Stimulated activated CD4-positive, alpha-beta T cell treated with anti-CD3 and anti-CD28 coated beads, Interleukin-12 subunit alpha, Interleukin-12 subunit beta, amount 100 ng/mL, for 4 hours (primary cell): ENCODE results near the gene MROH7.

Experiments used
- DNase-seq: peaks from one replicate; pipeline ENCODE4 v3.0.0-alpha.2; 2020

Gene MROH7

DNA sequence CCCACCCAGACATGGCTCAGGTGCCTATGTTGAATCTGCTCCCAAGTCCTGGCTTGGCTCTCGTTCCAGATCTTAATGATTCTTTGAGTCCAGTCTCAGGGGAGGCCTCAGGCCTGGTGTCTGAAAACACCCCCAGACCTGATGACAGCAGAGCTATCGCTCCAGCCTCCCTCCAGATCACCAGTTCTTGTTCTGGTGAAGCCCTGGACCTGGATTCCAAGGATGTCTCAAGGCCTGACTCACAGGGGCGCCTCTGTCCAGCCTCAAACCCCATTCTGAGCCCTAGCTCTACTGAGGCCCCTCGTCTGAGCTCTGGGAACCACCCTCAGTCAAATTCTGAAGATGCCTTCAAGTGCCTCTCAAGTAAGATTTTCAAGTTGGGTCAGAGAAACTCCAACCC, 11.4 kb downstream of the MROH7 start:
- DNase-seq, result no peak

DNA sequence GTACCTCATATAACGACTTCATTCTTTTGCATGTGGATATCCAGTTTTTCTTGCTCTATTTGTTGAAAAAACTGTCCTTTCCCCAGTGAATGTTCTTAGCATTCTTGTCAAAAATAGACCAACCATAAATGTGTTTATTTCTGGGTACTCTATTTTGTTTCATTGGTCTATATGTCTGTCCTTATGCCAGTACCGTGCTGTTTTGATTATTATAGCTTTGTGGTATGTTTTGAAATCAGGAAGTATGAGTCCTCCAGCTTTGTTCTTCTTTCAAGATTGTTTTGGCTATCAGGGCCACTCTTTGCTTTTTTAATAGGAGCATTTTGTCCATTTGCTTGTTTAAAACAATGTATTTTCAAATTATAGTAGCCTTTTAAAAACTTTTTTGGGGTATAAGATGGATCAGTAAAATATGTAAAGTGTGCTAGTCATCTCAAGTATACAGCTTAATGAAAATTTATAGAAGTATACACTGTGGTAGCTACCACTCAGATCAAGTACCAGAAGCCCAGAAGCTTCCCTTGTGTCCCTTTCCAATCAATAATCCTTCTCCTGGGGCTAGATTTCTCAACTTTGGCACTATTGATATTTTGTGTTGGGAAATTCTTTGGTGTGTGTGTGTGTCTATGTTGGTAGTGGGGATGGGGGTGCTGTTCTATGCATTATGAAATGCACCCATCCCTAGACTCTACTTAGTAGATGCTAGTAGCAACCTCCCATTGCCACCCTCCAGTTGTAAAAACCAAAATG, 16.8 kb downstream of the MROH7 start:
- DNase-seq, result no peak

DNA sequence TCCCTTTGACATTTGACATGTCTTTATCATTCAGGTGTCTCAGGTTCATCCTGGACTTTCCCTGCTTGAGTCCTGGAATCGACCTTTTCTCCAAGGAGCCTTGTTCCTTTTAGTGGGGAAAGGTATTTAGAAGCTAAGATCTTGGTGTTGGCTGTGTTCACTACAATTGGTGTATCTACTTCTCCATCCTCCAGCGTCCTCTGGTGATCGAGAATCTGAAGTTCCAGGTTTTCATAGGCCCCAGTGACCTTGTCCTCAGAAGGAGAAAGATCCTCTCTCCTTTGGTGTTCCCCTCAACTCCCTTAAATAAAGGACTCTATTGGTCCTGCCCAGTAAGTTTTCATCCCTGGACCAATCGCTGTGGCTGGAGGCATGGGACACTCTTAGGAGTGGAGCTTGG, 22.1 kb downstream of the MROH7 start:
- DNase-seq, result no peak

DNA sequence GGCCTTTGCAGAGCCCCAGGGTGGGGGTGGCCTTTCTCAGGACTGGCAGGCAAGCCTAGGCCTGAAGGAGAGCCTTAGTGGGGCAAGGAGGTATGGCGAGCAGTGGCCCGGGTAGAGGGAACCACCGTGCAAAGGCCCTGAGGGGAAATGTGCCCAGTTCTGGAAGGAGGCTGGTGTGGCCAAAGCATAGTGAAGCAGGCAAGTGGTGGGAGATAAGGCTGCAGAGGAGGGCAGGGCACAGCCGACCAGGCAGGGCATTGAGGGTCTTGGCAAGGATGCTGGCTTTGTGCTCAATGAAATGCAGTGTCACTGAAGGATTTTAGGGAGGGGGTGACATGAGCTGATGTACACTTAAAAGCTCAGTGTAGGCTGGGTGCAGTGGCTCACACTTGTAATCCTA, 22.8 kb downstream of the MROH7 start:
- no peak for DNase-seq

DNA sequence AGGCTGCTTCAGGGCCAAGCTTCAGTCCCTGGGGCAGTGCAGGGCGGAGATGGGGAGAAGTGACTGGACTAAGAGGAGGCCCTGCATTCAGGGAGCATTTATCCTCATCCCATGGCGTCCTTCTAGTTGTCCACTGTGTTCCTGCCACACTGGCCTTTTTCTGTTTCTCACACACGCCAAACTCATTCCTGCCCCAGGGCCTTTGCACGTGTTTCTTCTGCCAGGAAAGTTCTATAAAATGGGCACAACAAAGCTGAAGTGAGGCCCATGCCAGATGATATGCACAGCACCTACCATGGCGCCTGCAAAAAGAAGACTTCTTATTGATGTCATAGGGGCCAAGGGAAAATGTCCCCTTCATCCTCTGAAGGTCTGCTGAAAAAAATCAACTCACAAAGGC, 24.3 kb downstream of the MROH7 start:
- no peak for DNase-seq

DNA sequence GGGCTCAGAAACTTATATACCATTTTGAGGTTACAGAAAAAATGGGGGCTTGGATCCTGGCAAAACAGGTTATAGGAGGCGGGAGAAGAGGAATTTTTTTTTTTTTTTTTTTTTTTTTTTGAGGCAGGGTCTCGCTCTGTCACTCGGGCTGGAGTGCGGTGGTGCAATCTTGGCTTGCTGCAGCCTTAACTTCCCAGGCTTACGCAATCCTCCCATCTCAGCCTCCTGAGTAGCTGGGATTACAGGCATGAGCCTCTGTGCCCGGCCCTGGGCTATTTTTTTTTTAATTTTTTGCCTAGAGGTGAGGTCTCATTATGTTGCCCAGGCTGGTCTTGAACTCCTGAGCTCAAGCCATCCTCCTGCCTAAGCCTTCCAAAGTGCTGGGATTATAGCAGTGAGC, 24.7 kb downstream of the MROH7 start:
- no peak for DNase-seq

DNA sequence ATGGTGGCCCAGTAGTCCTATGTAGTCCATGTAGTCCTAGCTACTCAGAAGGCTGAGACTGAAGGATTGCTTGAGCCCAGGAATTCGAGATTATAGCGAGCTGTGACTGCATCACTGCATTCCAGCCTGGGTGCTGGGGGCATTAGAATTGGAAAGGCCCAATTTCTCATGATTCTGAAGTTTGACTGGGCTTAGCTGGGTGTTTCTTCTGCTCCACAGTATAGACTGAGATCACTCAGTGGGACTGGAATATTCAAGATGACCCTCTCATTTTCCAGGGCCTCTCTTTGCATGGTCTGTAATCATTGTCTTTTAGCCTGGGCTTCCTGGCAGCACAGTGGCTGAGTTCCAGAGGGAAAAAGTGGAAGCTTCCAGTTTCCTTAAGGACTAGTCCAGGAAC, 26.2 kb downstream of the MROH7 start:
- DNase-seq, result no peak

DNA sequence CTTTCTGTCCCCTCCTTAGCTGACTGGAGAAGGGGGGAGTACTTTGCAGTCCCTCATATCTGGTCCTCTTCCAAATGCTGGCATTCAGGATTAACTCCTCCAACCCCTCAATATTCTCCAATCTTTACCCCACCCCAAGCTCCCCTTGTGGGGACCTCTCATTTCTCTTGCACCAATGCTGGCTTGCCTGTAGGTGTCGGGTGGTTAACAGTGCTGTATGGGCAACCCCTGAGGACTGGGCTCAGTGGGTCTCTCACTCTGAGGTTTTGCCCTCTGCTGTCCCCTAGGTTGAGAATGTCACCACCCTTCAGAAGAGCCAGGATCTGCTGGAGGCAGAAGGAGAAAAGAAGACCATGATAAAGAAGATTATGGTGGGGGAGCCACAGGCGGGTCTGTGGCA, 27.0 kb downstream of the MROH7 start:
- no peak for DNase-seq

DNA sequence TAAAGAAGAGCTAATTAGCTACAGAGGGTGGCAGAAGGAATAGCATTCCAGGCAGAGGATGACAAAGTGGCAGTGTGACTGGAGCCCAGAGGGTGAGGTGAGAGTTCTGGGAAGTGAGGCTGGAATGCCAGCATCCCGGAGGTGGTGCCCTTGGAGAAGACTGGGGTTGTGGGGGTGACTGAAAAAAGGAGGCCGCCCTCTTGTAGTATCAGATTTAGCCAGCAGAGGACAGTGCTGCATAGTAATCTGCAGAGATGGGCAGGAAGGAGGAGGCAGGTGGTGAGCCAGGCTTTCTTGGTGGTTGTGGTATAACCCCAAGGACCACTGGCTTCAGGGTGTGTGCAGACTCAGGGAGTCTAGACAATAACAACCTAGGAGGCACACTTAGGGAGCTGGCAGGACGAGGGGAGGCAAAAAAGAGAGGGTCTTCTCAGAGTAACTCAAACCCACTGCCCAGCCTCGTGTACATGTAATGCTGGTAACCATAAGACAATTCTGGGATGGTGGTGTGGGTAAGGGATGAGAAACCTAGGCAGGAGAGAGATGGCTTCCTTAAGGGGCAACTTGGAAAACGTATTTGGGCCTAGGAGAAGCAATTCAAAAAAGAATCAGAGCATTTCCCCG, 30.5 kb downstream of the MROH7 start:
- peak; percentile 56 for DNase-seq

DNA sequence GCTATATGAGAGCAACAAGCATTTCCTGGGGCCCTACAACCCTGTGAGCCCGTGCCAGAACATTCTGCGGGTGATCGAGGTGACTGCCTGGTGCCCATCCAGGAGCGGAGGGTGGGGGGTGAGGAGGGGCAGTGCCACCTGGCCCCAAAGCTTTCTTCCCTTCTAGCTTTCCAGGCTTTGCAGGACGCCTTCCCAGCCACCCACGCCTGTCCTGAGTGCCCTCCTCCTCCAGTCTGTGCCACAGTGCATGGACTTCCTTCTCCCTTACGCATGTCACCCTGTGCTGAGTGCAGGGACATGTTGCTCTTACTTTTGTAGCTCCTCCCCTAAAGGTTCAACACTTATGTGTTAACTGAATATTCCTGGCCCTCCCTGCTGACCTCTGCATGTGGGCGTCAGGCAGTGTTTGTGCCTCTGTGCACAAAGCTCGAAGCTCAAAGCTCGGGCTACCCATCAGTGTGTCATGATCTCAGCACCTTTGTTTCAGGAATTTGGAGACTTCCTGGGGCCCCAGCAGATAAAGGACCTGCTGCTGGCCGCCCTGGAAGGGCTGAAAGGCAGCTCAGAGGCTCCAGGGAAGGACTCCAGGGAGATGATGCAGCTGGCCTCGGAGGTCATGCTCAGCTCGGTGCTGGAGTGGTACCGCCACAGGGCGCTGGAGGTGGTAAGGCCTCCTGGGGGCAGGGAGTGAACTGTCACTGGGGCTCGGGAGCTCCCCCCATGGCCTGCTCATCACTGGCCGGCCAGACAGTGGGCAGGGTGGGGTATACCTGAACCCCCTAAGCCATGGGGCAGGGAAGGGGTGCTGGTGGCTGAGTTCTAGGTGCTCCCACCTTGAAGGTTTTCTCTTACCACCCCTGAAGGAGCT, 37.4 kb downstream of the MROH7 start:
- DNase-seq, result no peak

DNA sequence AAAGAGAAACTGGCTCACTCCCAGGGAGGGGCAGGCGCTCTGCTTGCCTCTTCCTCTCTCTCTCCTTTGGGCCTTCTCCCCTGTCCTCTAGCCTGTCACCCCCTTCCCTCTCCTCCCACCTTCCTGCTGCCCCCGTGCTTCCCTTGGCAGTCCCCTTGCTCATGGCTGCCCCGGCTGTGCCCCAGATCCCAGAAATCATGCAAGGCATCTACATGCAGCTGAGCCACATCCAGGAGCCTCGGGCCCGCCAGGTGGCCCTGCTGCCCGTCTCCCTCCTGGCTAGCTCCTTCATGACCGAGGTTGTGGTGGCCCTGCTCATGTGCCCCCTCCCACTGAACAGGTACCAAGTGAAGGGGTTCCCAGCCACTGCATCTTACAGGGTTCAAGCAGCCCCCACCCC, 38.1 kb downstream of the MROH7 start:
- DNase-seq, result no peak

DNA sequence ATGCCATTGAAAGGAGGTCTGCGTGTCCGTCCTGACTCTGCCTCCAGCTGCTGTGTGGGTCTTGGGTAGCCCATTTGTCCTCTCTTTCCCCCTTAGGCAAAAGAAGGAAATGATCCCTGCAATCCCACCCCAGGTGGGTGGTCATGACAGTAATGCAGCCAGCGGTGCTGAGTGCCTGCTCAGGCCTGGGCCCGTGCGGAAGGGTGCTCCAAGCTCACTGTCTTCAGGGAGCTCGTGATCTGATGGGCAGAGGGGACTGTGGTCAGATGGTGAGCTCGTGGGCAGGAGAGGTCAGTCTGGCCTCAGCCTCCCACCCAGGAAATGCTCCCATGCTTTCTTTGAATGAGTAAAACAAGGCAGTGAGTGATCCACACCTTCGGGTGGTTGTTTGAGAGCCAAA, 38.8 kb downstream of the MROH7 start:
- DNase-seq, result no peak

DNA sequence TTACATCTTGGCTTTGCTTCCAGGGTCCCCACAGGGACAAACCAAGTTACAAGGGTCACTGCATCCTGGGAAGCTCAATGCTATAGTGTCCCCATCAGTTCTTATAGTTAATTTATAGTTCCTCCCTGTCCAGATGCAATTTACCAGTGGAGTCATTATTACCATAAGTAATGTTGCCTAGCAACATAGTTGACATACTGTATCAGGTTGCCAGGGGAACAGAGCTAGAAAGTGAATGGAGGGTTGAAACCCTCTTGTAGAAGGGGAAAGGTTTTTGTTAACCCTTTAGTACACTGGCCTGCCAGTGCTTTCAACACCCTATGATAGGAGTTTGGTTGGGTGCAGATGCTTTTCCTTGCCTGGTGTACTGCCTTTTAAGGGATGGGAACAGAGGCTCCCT, 39.8 kb downstream of the MROH7 start:
- DNase-seq, result no peak

DNA sequence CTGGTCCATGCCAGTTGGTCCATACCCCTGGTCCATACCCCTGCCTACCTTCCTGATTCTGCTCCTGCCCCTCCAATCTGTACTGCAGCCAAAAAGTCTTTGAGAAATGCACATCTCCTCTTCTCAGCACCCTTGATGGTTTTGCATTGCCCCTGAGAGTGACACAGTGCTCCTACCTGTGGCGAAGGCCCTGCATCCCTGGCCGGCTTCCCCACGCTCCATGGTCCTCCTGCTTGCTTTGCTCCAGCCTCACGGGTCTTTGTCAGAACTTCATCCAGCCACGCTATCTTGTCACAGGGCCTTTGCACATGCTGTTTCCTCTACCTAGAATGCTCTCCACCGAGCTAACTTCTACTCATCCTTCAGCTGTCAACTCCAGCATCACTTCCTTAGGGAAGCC, 41.9 kb downstream of the MROH7 start:
- DNase-seq, result no peak

DNA sequence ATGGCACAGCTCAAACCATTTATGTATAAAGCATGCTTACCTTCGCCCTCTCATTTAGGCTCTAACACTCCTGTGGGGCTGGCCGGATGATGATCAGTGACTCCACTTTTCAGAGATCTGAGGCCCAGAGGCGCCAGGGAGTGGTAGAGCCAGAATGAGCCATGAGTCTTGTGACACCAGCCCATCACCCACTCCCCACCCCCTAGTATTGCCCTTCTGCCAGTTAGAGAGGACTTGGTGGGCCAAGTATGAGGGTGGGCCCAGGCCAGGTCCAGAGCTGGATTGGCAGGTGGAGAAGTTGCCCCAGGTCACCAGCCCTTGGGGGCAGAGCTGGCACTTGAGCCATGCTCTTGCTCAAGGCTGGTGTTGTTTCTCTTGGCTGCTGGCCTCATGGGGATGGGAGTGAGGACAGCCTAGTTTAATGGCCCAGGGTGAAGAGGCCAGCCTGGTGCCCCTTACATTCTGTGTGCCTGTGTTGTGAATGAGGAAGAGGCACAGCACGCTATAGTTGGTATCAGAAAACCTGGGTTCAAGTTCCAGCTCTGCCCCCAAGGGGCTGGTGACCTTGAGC, 43.8 kb downstream of the MROH7 start:
- no peak for DNase-seq

DNA sequence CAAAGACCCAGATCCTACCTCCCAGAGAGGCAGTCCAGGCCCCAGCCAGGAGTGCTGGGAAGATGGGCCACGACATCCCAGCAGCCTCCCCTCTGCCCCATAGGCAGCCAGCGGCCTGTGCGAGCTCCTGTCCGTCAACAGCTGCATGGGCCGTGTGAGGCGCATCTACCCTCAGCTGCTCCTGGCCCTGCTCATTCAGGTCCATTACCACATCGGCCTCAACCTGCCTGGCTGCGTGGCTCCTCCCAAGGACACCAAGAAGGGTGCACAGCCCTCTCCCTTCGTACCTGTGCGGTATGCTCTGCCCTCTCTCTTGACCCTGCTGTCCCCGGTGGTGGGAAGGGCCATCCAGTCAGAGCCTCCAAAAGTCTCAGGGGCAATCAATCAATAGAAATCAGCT, 44.6 kb downstream of the MROH7 start:
- DNase-seq, result no peak

DNA sequence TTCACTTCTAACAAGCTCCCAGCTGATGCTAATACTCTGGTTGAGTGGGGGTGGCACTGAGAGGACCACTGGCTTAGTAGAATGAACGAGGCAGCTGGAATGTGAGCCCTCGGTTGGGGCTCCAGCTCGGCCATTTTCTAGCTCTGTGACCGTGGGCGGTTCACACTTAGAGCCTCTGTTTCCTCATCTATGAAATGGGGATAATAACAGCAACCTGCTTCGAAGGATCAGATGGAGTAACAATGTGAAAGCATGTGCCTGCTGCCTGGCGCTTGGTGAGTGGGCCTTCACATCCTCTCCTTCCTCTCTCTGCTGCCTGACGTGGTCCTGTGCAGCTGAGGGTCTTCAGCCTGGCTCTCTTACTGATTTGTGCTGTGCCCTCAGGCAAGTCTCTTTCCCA, 53.2 kb downstream of the MROH7 start:
- no peak for DNase-seq

DNA sequence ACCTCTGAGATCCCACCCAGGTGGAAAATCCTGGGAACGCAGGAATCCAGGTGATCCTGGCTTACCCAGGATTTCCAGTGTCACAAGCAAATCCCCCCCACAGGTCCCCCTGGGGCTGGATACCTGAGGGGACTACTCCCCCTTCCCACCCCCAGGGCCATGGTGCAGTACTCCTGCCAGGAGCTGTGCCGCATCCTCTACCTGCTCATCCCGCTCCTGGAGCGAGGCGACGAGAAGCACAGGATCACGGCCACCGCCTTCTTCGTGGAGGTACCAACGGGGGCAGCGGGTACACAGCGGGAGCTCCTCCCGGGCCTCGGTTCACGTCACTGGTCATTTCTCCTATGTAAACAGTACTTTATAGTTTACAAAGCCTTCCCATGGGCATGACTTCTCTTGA, 53.6 kb downstream of the MROH7 start:
- DNase-seq, result no peak

DNA sequence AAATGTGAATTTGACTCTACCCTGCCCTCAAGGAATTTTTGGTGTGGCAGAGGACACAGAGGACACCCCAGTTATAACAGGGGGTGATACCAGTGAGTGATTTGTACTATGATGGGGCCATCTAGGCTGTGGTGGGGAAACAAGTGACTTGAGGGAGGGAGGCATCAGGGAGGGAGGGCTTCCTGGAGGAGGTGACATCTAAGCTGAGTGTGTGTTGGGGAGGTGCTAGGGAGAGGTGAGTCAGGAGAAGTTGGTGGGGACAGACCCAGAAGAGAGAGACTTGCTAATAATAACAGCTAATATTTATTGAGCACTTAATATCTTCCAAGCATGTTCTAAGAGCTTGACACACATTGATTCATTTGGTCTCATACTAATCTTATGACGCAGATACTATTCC, 54.2 kb downstream of the MROH7 start:
- no peak for DNase-seq

DNA sequence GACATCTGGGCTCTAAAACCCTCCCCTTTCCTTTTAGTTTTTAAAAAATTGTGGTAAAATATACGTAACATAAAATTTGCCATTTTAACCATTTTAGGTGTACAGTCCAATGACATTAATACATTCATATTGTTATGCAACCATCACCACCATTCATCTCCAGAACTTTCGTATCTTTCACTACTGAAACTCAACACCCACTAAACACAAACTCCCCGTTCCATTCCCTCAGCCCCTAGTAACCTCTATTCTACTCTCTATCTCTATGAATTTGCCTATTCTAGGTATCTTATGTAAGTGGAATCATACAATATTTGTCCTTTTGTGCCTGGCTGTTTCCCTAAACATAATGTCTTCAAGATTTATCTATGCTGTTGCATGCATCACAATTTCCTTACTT, 54.7 kb downstream of the MROH7 start:
- DNase-seq, result no peak

DNA sequence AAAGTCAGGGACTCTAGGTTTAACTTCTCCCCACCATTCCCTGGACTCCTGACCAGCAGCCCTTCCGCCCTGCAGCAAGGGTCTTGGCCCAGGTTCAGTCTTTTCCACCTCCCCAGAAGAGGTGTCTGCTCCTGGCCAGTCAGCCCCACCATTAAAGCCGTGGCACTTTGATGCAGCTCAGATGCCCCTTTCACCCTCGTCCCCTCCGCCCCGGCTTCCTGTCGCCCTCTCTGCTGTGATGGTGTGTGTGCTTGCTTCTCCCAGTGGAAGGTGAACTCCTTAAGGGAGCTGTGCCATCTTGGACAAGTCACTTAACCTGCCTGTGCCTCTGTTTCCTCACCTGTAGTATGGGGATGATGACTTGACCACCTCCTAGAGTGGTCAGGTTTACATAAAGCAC, 56.3 kb downstream of the MROH7 start:
- DNase-seq, result no peak

DNA sequence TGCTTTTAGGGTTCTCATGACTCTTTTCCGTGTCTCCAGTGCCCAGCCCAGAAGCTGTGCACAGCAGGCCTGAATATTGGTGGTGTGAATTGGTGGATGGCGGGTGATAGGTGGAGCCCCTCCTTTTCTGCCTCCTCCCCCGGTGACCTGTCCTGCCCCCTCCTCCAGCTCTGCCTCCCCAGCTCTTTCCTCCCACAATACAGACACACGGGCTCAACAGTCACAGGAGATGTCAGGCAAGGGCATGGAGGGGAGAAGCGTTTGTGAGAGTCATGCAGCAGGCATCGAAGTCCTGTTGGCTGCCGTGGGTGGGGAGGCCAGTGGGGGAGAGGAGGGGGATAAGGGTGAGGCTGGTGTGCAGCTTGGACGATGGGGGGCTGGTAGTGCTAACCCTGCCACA, 56.8 kb downstream of the MROH7 start:
- DNase-seq, result no peak

DNA sequence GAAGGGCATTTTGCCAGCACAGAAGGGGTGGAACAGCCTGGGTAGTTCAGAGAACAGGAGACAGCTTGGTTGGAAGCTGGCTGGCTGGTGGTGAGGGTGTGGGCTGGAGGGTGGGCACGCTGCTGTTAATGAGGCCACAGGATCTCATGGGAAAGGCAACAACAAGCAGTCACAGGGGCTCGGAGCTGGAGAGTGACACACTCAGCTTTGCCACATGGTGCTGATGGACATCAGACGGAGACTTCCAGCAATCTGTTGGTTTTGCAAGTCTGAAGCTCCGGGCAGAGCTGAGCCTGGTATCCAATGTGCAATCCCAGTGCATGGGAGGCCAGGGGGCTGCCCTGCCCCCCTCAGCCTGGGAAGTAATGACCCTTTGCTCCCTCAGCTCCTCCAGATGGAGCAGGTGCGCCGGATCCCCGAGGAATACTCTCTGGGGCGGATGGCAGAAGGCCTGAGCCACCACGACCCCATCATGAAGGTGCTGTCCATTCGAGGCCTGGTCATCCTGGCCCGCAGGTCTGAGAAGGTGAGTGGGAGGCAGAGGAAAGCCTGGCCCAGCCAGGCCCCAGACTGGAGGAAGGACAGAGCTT, 58.4 kb downstream of the MROH7 start:
- DNase-seq, result no peak
